NCI-H1436 treated with DMSO at 0.1 percent for 48 hours (cell line): ENCODE measurements around the gene ADAMTS17.

Source experiments
- DNase-seq: peaks from one replicate; lab custom pipeline; 2025; lab: John Stamatoyannopoulos, UW

The ADAMTS17 gene

GRCh38 chr15:100174159-100174903, 167.4 kb downstream of the ADAMTS17 start:
- no peak for DNase-seq

- DNase-seq: no peak
These were observed 169.3 kb downstream of the ADAMTS17 start for GRCh38 chr15:100172356-100173024.

GRCh38 chr15:100171411-100171810, 170.4 kb downstream of the ADAMTS17 start:
- no peak for DNase-seq

DNA sequence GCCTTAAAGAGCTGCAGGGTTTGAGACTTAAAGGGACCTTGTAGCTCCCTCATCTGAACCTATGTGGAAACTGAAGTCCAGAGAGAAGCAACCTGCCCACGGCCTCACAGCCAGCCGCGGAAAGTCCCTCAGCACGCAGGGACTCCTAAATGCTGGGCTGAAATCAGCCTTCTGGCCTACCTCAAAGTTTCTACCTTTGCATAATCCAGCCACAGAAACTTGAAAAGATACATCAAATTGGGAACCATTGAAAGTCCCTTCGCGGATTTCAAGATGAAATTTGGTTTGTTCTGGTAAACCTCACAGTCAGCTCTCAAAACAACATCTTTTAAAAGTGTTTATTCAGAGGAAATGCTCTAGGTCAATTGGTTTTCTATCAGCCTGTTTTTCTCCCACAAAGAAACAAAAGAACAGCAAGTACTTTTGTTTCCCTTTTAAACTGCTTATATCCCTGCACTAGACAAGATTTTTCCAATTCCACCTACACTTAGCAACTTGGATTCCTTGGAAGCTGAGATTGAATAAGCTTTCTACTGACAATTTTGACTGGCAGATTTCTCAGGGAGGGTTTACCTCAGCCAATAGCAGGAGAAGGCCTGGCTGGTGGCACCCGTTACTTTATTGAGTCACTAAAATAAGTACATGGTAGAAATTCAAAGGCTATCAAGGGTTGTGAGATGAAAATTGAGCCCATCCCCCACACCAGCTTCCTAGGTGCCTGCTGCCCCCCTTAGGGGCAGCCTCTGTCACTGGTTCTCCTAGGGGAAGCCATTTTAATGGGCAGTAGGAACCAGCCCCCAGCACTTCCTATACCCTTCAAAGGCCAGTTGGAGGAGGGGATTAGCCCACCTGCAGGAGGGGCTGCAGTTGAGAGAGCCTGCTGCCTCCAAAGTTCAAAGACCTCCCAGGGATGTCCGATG, 171.2 kb downstream of the ADAMTS17 start:
- no peak for DNase-seq

DNA sequence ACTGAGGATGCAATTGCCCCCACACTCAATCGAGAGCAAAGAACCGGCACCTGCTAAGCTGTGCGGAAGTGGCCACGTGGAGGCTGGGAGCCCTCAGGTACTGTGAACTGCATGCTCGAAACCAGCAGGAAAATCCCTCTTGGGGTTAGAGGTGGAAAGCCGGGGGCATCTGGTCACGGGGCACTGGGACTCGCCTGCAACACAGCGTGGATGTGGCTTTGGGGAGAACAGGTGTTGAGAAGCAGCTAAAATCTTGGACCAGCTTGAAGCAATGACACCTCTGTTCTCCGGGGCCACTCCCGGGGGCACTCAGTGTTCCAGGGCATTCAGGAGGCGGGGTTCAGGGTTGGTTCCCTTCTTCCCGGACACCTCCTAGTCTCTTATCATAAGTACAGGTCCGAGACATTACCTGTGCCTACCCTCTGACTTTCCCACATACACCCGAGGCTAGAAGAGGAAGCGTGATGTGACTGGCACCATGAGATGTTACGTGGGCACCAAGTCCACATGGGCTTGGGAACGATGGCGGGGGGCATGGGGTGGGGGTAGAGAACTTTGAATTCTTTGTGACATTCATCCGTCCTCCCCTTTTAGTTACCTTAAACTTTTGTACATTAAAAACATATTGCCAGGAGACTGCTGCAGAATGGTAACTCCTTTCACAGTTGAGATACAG, 172.0 kb downstream of the ADAMTS17 start:
- DNase-seq: no peak

DNA sequence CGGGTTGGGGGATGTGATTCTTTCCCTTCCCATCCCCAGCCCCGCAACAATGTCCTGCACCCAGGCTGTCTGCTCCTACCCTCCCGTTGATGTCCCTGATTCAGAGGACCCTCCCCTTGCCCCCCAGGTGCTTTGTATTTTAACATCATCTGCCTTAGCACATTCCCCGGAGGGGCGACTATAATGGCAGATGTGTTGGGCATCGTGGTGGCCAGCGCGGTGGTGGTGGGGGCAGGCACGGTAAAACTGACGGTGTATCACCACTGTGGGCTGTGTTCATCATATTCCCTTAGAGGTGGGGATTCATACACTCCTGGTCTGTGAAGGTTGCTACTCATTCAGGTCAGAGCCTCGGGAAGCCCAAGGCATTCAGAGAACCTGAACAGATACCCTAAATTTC, 173.0 kb downstream of the ADAMTS17 start:
- no peak for DNase-seq

GRCh38 chr15:100167884-100168375, 173.8 kb downstream of the ADAMTS17 start:
- no peak for DNase-seq

DNA sequence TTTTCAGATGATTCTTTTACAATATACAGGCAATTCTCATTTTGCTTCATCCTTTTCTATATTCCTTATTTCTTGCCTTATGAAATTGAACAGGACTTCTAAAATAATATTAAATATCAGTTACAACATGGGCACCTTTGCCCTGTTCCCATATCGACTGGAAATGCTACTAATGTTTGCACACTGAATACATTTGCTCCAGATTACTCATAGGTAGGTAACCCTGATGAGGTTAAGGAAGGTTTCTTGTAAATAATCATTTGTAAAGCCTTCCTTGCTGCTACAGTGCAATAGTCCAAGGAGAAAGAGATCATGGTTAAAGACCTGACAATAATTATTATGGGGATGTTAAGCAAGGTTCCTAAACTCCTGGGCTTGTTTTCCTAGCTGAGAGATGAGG, 175.5 kb downstream of the ADAMTS17 start:
- no peak for DNase-seq

DNA sequence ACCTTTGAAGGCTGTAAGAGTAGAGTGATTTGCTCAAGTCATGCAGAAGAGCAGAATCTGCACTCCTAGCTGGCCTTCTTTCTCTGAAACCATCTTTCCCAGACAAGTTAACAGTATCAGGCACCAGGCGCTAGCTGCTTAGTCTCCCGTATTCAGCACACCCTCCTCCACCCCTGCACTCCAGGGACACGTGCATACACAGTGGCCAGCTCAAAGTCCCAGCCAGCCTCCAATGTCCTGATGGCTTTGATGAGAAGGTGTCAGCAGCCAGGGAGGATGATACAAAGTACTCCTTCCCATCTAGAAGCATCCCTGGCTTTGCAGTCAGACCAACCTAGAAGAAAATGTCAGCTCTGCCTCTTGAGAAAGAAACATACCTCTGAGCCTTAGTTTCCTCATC, 177.8 kb downstream of the ADAMTS17 start:
- no peak for DNase-seq

GRCh38 chr15:100160953-100161352, 180.8 kb downstream of the ADAMTS17 start:
- no peak for DNase-seq

GRCh38 chr15:100159436-100159835, 182.3 kb downstream of the ADAMTS17 start:
- DNase-seq: no peak

DNA sequence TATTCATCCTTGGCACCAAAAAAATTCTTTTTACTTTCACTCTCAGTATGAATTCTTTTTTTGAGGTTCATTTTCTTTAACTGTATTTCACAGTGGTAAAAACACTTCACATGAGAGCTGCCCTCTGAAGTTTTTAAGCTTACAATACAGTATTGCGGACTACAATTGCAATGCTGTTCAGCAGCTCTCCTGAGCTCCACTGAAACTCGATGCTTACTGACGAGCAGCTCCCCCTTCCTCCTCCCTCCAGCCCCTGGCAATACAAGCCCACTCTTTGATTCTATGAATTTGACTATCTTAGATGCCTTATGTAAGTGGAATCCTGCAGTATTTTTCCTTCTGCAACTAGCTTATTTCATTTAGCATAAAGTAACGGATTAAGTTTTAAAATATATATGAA, 183.4 kb downstream of the ADAMTS17 start:
- DNase-seq: no peak

DNA sequence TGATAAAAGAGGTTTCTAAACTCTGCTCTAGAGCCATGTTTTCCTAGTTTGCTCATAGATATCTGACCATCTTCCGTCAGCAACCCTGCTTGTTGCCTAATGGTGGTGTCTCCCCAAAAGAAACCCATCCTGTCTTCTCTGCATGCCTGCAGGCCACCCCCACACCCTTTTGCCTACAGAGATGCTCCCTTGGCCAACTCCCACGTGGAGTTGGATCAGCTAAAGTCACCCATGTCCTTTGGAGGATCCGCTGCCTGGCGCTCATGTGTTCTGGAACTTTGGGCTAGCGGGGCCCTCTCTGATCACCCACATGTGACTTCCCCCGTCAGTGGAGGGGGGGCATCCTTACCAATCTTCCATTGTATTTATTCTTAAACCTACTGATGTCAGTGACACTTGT, 185.6 kb downstream of the ADAMTS17 start:
- no peak for DNase-seq

GRCh38 chr15:100154338-100154737, 187.4 kb downstream of the ADAMTS17 start:
- no peak for DNase-seq

- DNase-seq: no peak
These were observed 189.3 kb downstream of the ADAMTS17 start for GRCh38 chr15:100152463-100152862.

DNA sequence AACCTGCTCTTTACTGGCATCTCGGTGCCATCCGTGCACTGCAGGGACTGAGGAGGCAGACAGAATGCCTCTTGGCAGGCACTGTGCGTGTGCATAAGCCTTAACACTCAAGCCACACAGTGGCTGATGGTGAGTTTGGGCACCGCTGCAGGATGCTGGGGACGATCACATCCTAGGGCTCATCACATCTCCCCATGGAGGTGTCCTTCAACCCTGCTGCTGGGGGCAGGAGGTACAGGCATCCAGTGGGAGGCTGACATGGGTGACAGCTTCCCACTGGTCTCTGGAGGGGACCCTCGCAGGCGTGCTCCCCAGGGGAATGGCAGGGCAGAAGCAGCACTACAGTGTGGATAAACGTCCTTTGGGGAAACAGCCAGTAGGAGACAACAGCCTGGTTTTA, 190.9 kb downstream of the ADAMTS17 start:
- DNase-seq: no peak

- DNase-seq: no peak
These were observed 193.9 kb downstream of the ADAMTS17 start for GRCh38 chr15:100147828-100148227.

DNA sequence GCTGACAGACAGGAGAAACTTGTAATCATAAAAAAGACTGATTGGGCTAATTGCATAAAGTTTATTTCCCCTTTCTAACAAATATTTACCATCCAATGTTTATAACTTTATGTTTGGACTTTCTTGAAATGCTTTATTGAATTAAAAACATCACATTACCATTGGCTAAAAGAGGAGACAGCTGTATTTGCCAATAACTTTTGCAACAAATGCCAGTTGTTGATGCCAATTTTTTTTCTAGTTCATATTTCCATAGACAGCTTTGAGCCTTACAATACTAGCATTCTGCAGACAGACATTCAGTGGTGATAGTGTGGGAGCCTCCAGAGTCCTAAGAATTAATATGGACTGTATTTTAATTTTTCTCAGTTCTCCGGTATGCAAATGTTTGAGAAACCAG, 198.4 kb downstream of the ADAMTS17 start:
- no peak for DNase-seq

DNA sequence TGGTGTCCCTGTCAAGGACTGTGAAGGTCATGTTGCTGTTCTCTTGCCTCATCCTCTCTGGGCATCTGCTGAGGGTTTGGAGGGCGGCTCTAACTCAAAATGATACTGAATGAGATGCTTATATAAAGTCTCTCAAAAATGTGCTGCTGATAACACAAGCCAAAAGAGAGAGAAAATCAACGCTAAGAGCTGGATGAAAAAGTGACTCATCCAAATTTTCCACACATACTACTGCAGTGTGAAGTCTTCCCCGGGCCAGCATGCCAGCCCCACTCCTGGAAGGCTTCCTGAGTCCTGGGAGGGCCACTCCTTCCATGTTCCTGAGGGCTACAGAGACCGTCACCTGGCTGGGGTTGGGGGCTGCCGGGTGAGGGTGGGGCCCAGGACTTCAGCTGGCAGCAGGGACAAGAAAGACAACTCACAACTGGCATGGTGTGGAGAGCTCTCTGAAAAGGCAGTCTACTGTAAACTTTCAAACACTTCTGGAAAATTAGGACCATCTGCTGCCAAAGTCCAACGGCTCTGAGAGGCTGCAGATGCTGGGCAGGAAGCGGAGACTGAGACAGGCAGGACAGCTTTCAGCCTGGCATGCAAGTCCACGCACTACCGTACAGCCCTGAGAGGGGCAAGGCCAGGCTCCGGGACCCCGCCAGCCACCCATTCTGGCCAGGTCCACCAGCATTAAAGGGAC, 200.3 kb downstream of the ADAMTS17 start:
- no peak for DNase-seq

- DNase-seq: no peak
These were observed 201.1 kb downstream of the ADAMTS17 start for GRCh38 chr15:100140527-100141308.
